PC-9 (cell line): ENCODE results near the gene GPS1.

Experiments
- EZH2 ChIP-seq: fragments of 200-600 bp; sonication (generic); IDR thresholded peaks from 2 replicates; pipeline ENCODE4 v1.8.0; 2017; ENCODE audit warnings: antibody characterized with exemption, low read depth
- TF ChIP-seq, protein P1 (sequence below): fragments of 200-600 bp; sonication (generic); conservative IDR thresholded peaks from 2 replicates; pipeline ENCODE4 v1.6.1; 2017; ENCODE audit warnings: mixed run types, antibody characterized with exemption, mild to moderate bottlenecking, moderate library complexity

DNA sequence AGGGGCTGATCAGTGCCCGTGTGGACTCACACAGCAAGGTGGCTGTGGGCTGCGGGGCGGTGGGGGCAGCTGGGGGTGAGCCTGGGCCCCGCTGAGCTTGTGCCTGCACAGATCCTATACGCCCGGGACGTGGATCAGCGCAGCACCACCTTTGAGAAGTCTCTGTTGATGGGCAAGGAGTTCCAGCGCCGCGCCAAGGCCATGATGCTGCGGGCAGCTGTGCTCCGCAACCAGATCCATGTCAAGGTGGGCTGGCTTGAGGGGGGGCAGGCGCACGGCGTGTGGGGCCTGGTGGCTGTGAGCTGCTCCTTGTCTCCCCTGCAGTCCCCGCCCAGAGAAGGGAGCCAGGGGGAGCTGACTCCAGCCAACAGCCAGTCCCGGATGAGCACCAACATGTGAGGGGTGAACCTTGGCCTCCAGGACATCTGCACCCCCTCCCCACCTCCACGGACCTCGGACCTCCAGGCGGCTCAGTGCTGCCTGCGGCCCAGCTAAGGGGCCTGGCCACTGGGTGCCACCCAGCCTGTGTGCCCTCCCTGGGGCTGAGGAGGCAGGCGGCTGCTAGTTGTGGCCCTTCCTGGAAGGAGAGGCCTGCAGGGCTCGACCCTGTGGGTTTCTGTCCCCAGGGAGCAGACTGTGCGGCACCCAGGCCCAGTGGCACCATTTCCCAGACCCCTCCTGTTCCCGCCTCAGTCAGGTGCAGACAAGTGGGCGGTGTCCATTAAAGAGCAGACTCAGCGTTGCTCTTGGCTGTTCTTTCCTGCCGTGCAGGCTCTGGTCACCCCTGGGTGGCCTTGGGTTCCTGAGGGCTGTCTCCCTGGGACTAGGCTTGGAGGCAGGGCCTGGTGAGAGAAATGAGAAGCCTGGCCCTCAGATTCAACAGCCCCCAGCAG, 5.3 kb downstream of the GPS1 start:
- TF ChIP-seq, protein P1, sequence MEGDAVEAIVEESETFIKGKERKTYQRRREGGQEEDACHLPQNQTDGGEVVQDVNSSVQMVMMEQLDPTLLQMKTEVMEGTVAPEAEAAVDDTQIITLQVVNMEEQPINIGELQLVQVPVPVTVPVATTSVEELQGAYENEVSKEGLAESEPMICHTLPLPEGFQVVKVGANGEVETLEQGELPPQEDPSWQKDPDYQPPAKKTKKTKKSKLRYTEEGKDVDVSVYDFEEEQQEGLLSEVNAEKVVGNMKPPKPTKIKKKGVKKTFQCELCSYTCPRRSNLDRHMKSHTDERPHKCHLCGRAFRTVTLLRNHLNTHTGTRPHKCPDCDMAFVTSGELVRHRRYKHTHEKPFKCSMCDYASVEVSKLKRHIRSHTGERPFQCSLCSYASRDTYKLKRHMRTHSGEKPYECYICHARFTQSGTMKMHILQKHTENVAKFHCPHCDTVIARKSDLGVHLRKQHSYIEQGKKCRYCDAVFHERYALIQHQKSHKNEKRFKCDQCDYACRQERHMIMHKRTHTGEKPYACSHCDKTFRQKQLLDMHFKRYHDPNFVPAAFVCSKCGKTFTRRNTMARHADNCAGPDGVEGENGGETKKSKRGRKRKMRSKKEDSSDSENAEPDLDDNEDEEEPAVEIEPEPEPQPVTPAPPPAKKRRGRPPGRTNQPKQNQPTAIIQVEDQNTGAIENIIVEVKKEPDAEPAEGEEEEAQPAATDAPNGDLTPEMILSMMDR = no peak
- TF ChIP-seq EZH2 = no peak
